Activated naive CD4-positive, alpha-beta T cell treated with Interleukin-2 at 50 U/mL for 16 hours (primary cell): Measurements from ENCODE around the gene NDC1.
"Not testable (repeated sequence)": the region's sequence is repeated elsewhere in the genome, so short reads cannot be mapped to it uniquely, and the experiment has no call there.

Experiments used
- DNase-seq: peaks from one replicate; pipeline ENCODE4 v3.0.0-alpha.2; 2020

NDC1 gene

DNA sequence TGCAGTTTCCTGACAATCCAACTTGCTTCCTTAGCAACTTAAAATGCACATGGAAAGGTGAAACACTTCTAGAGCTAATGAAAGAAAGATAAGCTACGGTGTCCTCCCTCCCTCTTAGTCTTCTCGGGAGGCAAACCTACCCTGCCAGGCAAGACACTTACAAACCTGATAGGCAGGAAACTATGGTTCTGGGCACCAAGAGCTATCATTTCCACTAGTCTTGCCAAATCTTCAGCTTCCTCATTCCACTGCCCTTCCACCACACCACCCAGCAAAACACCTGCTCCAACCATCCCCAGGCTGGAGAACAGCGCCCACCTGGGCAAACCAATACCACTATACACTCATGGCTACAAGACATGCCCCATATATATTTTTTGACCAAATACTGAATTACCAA is 15.2 kb downstream of the NDC1 start:
- no peak for DNase-seq

DNA sequence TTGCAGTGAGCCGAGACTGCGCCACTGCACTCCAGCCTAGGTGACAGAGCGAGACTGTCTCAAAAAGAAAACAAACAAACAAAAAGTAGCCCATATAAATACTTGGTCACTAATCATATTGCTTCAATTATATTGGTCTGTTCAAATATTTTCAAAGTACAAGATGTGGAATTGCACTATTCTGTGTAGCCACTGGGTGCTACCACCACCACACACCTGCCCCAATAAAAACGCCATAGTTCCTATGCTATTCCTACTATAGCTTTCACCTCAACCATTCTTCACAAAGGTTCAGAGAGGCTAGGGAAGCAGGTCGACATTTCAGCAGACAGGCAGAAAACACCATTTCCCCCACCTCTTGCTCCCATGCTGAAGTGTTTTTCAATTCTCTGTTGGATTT is 16.7 kb downstream of the NDC1 start:
- DNase-seq, result no peak

DNA sequence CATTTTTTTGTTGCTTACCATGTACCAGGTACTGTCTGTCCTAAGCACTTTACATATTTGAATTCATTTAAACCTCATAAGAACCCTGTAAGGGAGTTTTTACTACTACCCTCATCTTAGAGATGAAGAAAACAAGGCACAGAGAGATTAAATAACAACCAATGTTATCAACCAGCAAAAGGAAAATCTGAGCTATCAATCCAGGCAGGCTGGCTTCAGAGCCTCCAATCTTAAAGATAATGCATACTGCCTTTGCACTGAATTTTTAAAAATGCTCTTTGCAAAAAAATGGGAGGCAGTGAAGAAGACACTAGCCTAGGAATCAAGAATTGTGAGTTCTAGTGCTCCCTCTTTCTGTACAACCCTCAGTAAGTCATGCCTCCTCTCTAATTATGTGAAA is 18.7 kb downstream of the NDC1 start:
- no peak for DNase-seq

DNA sequence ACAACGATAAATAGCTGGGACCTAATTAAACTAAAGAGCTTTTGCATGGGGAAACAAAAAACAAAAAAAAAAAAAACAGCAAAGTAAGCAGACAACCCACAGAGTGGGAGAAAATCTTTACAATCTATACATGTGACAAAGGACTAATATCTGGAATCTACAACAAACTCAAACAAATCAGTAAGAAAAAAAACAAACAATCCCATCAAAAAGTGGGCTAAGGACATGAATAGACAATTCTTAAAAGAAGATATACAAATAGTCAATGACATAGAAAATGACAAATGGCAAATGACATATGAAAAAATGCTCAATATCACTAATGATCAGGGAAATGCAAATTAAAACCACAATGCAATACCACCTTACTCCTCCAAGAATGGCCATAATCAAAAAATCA is 21.5 kb downstream of the NDC1 start:
- not testable (repeated sequence) for DNase-seq

DNA sequence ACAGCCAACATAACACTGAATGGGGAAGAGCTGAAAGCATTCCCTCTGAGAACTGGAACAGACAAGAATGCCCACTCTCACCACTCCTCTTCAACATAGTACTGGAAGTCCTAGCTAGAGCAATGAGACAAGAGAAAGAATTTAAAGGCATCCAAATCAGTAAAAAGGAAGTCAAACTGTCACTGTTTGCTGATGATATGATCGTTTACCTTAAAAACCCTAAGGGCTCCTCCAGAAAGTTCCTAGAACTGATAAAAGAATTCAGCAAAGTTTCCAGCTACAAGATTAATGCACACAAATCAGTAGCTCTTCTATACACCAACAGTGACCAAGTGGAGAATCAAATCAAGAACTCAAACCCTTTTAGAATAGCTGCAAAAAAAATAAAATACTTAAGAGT is 22.6 kb downstream of the NDC1 start:
- DNase-seq, result not testable (repeated sequence)

GRCh38 chr1:53811414-53811851 is 26.7 kb downstream of the NDC1 start:
- no peak for DNase-seq

DNA sequence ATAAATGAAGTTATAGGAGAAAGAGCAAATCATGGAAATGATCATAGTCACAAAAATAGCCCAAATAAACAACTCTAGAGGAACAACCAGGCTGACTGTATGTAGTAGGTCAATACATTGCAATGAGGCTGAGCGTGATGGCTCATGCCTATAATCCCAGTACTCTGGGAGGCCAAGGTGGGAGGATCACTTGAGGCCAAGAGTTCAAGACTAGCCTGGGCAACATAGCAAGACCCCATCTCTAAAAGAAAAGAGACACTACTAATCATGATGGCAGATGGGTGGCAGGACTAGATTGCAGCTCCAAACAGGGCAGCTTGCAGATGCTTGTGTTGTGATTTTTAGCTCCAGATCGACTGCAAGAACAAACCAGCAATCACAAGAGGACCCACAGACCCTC is 27.6 kb downstream of the NDC1 start:
- DNase-seq, result no peak

DNA sequence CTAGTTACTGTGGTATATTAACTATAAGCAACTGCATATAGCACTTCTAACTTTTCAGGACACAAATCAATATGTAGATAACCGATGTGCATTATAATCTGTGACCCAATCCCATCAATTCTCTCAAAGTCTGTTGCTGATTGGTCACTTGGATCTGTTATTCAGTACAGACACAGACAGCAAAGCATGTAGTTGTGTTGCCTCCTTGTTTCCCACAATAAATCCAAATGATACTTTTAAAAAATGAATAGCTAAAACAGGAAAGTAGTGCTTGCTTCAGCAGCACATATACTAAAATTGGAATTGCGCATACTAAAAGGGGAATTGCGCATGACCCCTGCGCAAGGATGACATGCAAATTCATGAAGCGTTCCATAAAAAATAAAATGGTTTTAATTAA is 28.1 kb downstream of the NDC1 start:
- no peak for DNase-seq

DNA sequence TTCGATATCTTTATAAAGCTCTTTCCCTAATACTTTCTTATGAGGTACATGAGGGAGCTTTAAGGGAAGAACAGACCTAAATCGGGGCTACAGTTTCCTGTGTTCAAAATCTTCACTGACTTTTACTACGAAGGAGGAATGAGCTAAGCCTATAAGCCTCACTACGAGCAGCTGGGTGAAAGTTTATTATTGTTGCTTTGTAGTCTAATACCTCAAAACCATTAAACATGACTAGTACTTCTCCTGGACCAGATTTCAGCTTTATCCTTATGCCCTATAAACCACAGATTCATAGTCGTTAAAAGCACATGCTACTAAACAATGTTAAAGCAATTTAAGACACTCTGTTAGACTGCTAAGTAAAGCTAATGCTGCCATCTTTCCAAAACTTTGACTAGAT is 30.2 kb downstream of the NDC1 start:
- DNase-seq, result no peak

- DNase-seq, result no peak
These were observed 33.1 kb downstream of the NDC1 start for GRCh38 chr1:53804791-53805505.

DNA sequence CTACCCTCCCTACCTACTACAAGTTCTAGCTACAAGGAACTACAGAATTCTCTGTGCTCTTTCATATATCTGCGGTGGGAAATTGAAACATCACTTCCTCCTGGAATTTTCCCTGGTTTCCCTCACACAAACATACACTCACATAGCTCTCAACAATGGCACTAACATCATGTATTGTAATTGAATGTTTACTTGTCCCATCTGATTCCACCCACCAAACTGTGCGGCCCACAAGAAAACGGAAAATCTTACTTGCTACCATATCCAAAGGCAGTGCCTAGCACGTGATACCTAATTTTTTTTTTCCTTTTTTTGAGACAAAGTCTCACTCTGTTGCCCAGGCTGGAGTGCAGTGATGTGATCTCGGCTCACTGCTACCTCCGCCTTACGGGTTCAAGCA is 33.9 kb downstream of the NDC1 start:
- no peak for DNase-seq

- no peak for DNase-seq
These were observed 37.5 kb downstream of the NDC1 start for GRCh38 chr1:53800621-53801020.

GRCh38 chr1:53799141-53799540 is 39.0 kb downstream of the NDC1 start:
- no peak for DNase-seq

GRCh38 chr1:53792806-53793205 is 45.3 kb downstream of the NDC1 start:
- no peak for DNase-seq

DNA sequence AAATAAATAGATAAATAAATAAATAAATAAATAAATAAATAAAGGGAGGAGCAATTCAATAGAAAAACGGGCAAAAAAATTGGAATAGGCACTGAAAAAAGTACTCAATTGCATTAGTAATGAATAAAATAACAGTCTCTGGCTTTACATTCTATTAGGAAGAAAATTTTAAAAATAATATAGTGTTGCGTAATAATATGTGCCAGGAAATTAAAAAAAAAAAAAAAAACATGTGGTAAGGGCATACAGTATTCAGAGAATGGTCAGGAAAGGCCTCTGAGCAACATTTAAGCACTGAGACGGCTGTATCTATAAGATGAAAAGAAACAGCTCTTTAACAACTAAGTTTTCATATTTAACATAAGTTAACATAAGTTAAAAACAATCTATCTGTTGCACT is 50.4 kb downstream of the NDC1 start:
- DNase-seq, result no peak

DNA sequence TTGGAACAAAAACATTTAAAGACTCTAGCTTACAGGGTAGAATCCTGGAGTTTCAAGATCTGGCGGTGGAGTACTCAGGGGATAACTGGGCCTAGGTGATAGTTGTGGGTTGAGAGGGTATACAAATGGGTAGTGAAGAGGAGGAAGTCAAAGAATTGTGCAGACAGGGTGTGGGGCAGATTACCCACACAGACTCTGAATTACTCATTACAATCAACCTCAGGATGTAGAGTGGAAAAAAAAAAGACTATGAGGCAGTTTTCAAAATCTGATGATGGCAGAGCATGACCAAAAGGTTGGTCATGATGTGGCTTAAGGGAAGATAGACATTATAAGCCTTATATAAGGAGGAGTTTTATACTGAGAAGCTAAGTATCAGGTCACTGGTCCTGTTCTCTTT is 55.0 kb downstream of the NDC1 start:
- no peak for DNase-seq

GRCh38 chr1:53781654-53782053 is 56.4 kb downstream of the NDC1 start:
- DNase-seq, result no peak

DNA sequence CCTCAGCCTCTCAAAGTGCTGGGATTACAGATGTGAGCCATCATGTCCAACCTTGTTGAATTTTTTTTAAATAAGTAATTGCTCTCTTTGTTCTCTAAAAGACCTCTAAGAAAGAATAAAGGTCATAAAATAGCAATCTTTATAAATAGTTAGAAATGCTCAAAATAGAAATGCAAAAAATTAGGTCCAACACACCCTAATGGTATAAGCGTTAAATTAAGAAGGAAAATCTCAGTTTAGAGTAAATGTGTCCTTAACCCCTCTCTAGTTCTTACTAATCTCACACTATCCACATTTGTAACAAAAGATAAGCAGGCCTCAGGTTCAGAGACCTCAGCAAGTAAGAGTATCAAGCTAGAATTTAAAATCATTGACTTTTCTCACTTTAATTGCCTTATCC is 60.8 kb downstream of the NDC1 start:
- no peak for DNase-seq

- no peak for DNase-seq
These were observed 66.4 kb downstream of the NDC1 start for GRCh38 chr1:53771648-53772047.

DNA sequence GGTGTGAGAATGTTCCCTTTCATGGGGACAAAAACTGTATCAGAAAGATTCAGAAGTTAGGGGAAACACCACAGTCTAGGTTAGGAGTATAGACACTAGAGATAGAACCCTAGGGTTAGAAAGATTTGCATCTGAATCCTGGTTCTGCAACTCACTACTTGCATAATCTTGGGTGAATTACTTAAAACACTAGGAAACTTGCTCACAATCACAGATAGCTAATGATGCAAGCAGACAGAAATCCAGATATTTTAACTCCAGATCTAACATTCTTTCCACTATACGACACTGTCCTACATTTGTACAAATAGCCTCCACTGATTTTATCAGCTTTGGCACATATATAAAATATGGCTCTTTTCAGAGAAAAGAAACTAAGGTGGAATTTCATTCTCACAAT is 68.3 kb downstream of the NDC1 start:
- DNase-seq, result no peak

- DNase-seq, result no peak
These were observed 68.9 kb downstream of the NDC1 start for GRCh38 chr1:53769184-53769583.

- DNase-seq, result no peak
These were observed 71.2 kb downstream of the NDC1 start for GRCh38 chr1:53766831-53767405.

- DNase-seq, result no peak
These were observed 71.8 kb downstream of the NDC1 start for GRCh38 chr1:53766194-53766742.

DNA sequence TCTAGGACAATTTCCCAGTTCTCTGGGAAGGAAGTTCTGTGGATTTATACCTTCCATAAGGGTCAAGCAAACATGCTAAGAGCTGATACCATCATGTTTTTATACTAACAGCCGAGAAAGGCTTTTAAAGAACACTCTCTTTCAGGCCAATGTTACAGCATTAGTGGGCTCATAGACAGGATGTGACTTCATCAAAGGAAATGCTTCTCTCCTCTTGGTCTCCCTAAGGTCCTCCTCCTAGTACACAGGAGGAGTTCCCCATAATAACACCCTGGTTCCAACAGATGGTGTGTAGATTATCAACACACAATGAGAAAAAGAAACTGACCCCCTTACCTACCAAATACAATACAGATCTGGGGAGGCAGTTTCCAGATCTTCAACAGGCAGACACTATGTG is 72.4 kb downstream of the NDC1 start:
- DNase-seq, result no peak

GRCh38 chr1:53763911-53764310 is 74.2 kb downstream of the NDC1 start:
- DNase-seq, result no peak
